ENCODE data around the gene GABRB2. TPM values are rescaled to one million over a fixed set of nuclear protein-coding genes. Genes with fewer than 3 reads are reported as not detected.

The GABRB2 gene
- not detected in 2 replicates for total RNA-seq
- long read RNA-seq: 0 reads

GRCh38 chr5:161546470-161547301, at the start of gene GABRB2:
GABRB2 (minus strand) TSS chr5:161546725; CDS start chr5:161546643, 82 bp downstream.
- H3K4me3 Mint-ChIP-seq (ENCODE audit: unreplicated experiment): peak within 1 kb of the TSS; percentile 74
- H3K27ac Mint-ChIP-seq (ENCODE audit: unreplicated experiment): no peak within 1 kb of the TSS
- H3K36me3 Mint-ChIP-seq (ENCODE audit: unreplicated experiment): no peaks in the 10 kb centered on the region
- no peak for DNase-seq (ENCODE audit: extremely low spot score, unreplicated experiment)
- no peak for TF ChIP-seq CTCF (IDR thresholded peaks at IDR 0.05)
- peaks cover 21% of the 10 kb centered on the region for H3K4me1 Mint-ChIP-seq (ENCODE audit: unreplicated experiment)
- peaks cover 7% of the 10 kb centered on the region for H3K9me3 Mint-ChIP-seq (ENCODE audit: unreplicated experiment)
- H3K27me3 Mint-ChIP-seq (ENCODE audit: unreplicated experiment): peaks cover 50% of the 10 kb centered on the region

GRCh38 chr5:161585798-161586197, 39.3 kb upstream of the GABRB2 start:
- no peak overlapping the region for H3K4me3 Mint-ChIP-seq (ENCODE audit: unreplicated experiment)
- no peaks in the 10 kb centered on the region for H3K27me3 Mint-ChIP-seq (ENCODE audit: unreplicated experiment)
- no peak overlapping the region for H3K27ac Mint-ChIP-seq (ENCODE audit: unreplicated experiment)
- TF ChIP-seq CTCF (IDR thresholded peaks at IDR 0.05): no peak
- H3K9me3 Mint-ChIP-seq (ENCODE audit: unreplicated experiment): peaks cover 10% of the 10 kb centered on the region
- H3K4me1 Mint-ChIP-seq (ENCODE audit: unreplicated experiment): no peaks in the 10 kb centered on the region
- H3K36me3 Mint-ChIP-seq (ENCODE audit: unreplicated experiment): no peaks in the 10 kb centered on the region
- no peak for DNase-seq (ENCODE audit: extremely low spot score, unreplicated experiment)

GRCh38 chr5:161580621-161581020, 34.1 kb upstream of the GABRB2 start:
- DNase-seq (ENCODE audit: extremely low spot score, unreplicated experiment): no peak
- no peak overlapping the region for H3K27ac Mint-ChIP-seq (ENCODE audit: unreplicated experiment)
- no peaks in the 10 kb centered on the region for H3K36me3 Mint-ChIP-seq (ENCODE audit: unreplicated experiment)
- no peak overlapping the region for H3K4me3 Mint-ChIP-seq (ENCODE audit: unreplicated experiment)
- no peaks in the 10 kb centered on the region for H3K4me1 Mint-ChIP-seq (ENCODE audit: unreplicated experiment)
- peaks cover 5% of the 10 kb centered on the region for H3K9me3 Mint-ChIP-seq (ENCODE audit: unreplicated experiment)
- no peaks in the 10 kb centered on the region for H3K27me3 Mint-ChIP-seq (ENCODE audit: unreplicated experiment)
- no peak for TF ChIP-seq CTCF (IDR thresholded peaks at IDR 0.05)

- H3K9me3 Mint-ChIP-seq (ENCODE audit: unreplicated experiment): no peaks in the 10 kb centered on the region
- no peaks in the 10 kb centered on the region for H3K4me1 Mint-ChIP-seq (ENCODE audit: unreplicated experiment)
- H3K36me3 Mint-ChIP-seq (ENCODE audit: unreplicated experiment): no peaks in the 10 kb centered on the region
- H3K27me3 Mint-ChIP-seq (ENCODE audit: unreplicated experiment): no peaks in the 10 kb centered on the region
- no peak overlapping the region for H3K4me3 Mint-ChIP-seq (ENCODE audit: unreplicated experiment)
- no peak for DNase-seq (ENCODE audit: extremely low spot score, unreplicated experiment)
- TF ChIP-seq CTCF (IDR thresholded peaks at IDR 0.05): no peak
- no peak overlapping the region for H3K27ac Mint-ChIP-seq (ENCODE audit: unreplicated experiment)
Observed at GRCh38 chr5:161572914-161573313, 26.4 kb upstream of the GABRB2 start.

GRCh38 chr5:161566081-161566480, 19.6 kb upstream of the GABRB2 start:
- DNase-seq (ENCODE audit: extremely low spot score, unreplicated experiment): no peak
- Mint-ChIP-seq H3K27ac (ENCODE audit: unreplicated experiment) (no peak overlapping the region), H3K27me3 (ENCODE audit: unreplicated experiment) (no peaks in the 10 kb centered on the region), H3K36me3 (ENCODE audit: unreplicated experiment) (no peaks in the 10 kb centered on the region), H3K9me3 (ENCODE audit: unreplicated experiment) (no peaks in the 10 kb centered on the region), H3K4me1 (ENCODE audit: unreplicated experiment) (no peaks in the 10 kb centered on the region), H3K4me3 (ENCODE audit: unreplicated experiment) (no peak overlapping the region)
- no peak for TF ChIP-seq CTCF (IDR thresholded peaks at IDR 0.05)

Data from osteocyte (in vitro differentiated cells).